Nephron (organoid): ENCODE measurements around the gene TAF9B.
A peak's percentile ranks its signal among the peaks of the same experiment; 100 is the strongest.

Experiments used
- H3K27ac Mint-ChIP-seq, 3 experiments: 2 replicates each; pipeline ENCODE4 v1.8.0; 2020; ENCODE audit warnings: mixed read lengths in 3 of 3, mild to moderate bottlenecking in 2 of 3, moderate library complexity in 1 of 3
- H3K27me3 Mint-ChIP-seq: 2 replicates; pipeline ENCODE4 v1.8.0; 2021; ENCODE audit warnings: low read depth, mild to moderate bottlenecking, moderate library complexity, mixed read lengths
- H3K36me3 Mint-ChIP-seq: 2 replicates; pipeline ENCODE4 v1.8.0; 2020; ENCODE audit warnings: low read depth, mixed read lengths
- H3K4me1 Mint-ChIP-seq: 2 replicates; pipeline ENCODE4 v1.8.0; 2020; ENCODE audit warnings: mixed read lengths
- H3K4me3 Mint-ChIP-seq, 3 experiments: 2 replicates each; pipeline ENCODE4 v1.8.0; 2020; ENCODE audit warnings: mild to moderate bottlenecking in 3 of 3, mixed read lengths in 3 of 3, moderate library complexity in 2 of 3
- H3K9me3 Mint-ChIP-seq: 2 replicates; pipeline ENCODE4 v1.8.0; 2020; ENCODE audit warnings: mixed read lengths
- CTCF ChIP-seq, 3 experiments: fragments of 200-600 bp; sonication (generic); IDR thresholded peaks; one replicate each; pipeline ENCODE4 v1.5.0; 2021; ENCODE audit warnings: antibody characterized with exemption in 3 of 3; ENCODE audit not compliant: unreplicated experiment in 3 of 3

Gene TAF9B

GRCh38 chrX:78125148-78125547 lies 14.3 kb downstream of the TAF9B start:
- Mint-ChIP-seq H3K27me3 (no peaks in the 10 kb centered on the region), H3K27ac (no peak overlapping the region), H3K4me1 (no peaks in the 10 kb centered on the region), H3K36me3 (peaks cover 45% of the 10 kb centered on the region), H3K9me3 (no peaks in the 10 kb centered on the region), H3K4me3 (no peak overlapping the region)
- no peak for TF ChIP-seq CTCF (IDR thresholded peaks at IDR 0.05; ENCODE audit: unreplicated experiment in 3 of 3)

GRCh38 chrX:78124307-78124706 lies 15.1 kb downstream of the TAF9B start:
- Mint-ChIP-seq H3K27ac (no peak overlapping the region), H3K4me3 (no peak overlapping the region), H3K9me3 (peaks cover 3% of the 10 kb centered on the region), H3K36me3 (peaks cover 49% of the 10 kb centered on the region), H3K27me3 (no peaks in the 10 kb centered on the region), H3K4me1 (no peaks in the 10 kb centered on the region)
- peak in 1 of 3 experiments; percentile 15 for TF ChIP-seq CTCF (IDR thresholded peaks at IDR 0.05; ENCODE audit: unreplicated experiment in 3 of 3)

GRCh38 chrX:78123190-78123589 lies 16.3 kb downstream of the TAF9B start:
- Mint-ChIP-seq H3K4me1 (no peaks in the 10 kb centered on the region), H3K36me3 (peaks cover 57% of the 10 kb centered on the region), H3K9me3 (peaks cover 3% of the 10 kb centered on the region), H3K27me3 (no peaks in the 10 kb centered on the region), H3K27ac (no peak overlapping the region), H3K4me3 (no peak overlapping the region)
- no peak for TF ChIP-seq CTCF (IDR thresholded peaks at IDR 0.05; ENCODE audit: unreplicated experiment in 3 of 3)

GRCh38 chrX:78119521-78120227 lies 19.8 kb downstream of the TAF9B start:
- Mint-ChIP-seq H3K36me3 (peaks cover 80% of the 10 kb centered on the region), H3K9me3 (peaks cover 3% of the 10 kb centered on the region), H3K27ac (no peak overlapping the region), H3K4me1 (no peaks in the 10 kb centered on the region), H3K4me3 (no peak overlapping the region), H3K27me3 (no peaks in the 10 kb centered on the region)
- peak in 2 of 3 experiments; percentile 19 to 34 for TF ChIP-seq CTCF (IDR thresholded peaks at IDR 0.05; ENCODE audit: unreplicated experiment in 3 of 3)

- Mint-ChIP-seq H3K27ac (no peak overlapping the region), H3K36me3 (peaks cover 74% of the 10 kb centered on the region), H3K9me3 (peaks cover 3% of the 10 kb centered on the region), H3K4me1 (no peaks in the 10 kb centered on the region), H3K27me3 (no peaks in the 10 kb centered on the region), H3K4me3 (no peak overlapping the region)
- TF ChIP-seq CTCF (IDR thresholded peaks at IDR 0.05; ENCODE audit: unreplicated experiment in 3 of 3), result no peak
Measured at GRCh38 chrX:78118628-78119027, 20.8 kb downstream of the TAF9B start.

GRCh38 chrX:78116766-78117165 lies 22.7 kb downstream of the TAF9B start:
- H3K4me3 Mint-ChIP-seq, result no peak overlapping the region
- peaks cover 69% of the 10 kb centered on the region for H3K36me3 Mint-ChIP-seq
- H3K9me3 Mint-ChIP-seq, result peaks cover 3% of the 10 kb centered on the region
- H3K27ac Mint-ChIP-seq, result no peak overlapping the region
- no peaks in the 10 kb centered on the region for H3K4me1 Mint-ChIP-seq
- no peak for TF ChIP-seq CTCF (IDR thresholded peaks at IDR 0.05; ENCODE audit: unreplicated experiment in 3 of 3)
- no peaks in the 10 kb centered on the region for H3K27me3 Mint-ChIP-seq
